HG03378 (cell line): ENCODE measurements around the gene AGT.
"Not testable (repeated sequence)": the region's sequence is repeated elsewhere in the genome, so short reads cannot be mapped to it uniquely, and the experiment has no call there.

Experiments
- ATAC-seq: cut with Tn5 transposase; IDR thresholded peaks from one replicate; pipeline ENCODE4 v1.9.1; 2021; ENCODE audit warnings: mild to moderate bottlenecking, moderate library complexity; ENCODE audit not compliant: unreplicated experiment

AGT gene

GRCh38 chr1:230694464-230694863 lies 19.5 kb downstream of the AGT start:
- no peak for ATAC-seq

DNA sequence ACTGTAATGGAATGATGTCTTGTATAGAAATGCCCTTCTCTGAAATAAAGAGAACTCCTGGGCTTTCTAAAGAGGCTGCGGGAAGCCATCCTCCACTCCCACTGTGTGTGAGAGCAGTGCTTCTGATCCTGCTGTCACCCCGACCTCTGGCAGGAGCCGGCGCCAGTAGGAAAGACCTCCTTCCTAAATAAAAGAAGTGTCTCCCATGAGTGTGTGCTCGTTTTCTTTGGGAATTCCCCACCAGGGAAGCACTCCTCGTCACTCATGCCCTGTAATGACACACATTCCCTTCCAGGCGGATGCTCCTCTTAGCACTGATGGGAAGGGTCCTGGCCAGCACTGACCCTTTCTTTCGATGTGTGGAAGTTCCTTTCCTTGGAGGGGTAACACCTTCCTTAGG lies 20.1 kb downstream of the AGT start:
- no peak for ATAC-seq

DNA sequence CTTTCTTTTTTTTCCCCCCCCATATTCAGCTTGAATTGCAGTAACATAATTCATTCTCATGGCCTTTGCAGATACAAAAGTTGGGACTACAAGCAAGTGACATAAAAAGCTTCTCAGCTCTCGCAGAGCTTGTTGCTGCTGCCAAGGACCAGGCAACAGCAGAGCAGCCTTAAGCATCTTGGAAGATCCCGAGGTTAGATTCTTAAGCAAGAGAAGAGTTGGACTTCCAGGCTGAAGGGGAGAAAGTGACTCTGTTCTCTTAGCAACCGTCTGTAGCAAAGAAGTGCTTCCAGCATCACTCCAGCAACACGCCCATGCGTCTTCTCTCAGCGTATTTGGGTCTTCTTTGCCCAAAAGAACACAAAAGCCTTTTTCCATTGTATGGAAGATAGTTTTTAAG lies 20.7 kb downstream of the AGT start:
- ATAC-seq, result no peak

GRCh38 chr1:230691615-230692014 lies 22.3 kb downstream of the AGT start:
- ATAC-seq, result no peak

DNA sequence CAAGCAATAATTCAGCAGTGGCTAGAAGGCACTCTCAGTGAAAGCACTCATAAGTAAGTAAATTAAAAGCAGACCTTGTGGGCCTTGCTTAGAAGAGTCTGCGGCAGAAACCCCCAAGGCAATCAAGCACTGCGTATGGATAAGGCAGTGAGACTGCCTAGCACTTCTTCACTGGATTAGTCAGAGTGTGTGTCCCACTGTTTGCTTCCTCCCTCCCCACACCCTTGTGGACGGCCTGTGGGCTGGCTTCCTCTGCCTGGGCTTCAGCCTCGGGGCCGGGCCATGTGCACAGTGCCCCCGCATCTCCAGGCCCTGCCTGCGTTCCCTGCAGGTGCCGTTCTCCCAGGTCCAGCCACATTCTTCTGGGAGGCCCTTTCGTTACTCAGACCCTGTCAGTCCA lies 23.8 kb downstream of the AGT start:
- ATAC-seq, result no peak

- ATAC-seq, result no peak
Observed at GRCh38 chr1:230686747-230687146, 27.2 kb downstream of the AGT start.

- no peak for ATAC-seq
Observed at GRCh38 chr1:230684998-230685397, 28.9 kb downstream of the AGT start.

DNA sequence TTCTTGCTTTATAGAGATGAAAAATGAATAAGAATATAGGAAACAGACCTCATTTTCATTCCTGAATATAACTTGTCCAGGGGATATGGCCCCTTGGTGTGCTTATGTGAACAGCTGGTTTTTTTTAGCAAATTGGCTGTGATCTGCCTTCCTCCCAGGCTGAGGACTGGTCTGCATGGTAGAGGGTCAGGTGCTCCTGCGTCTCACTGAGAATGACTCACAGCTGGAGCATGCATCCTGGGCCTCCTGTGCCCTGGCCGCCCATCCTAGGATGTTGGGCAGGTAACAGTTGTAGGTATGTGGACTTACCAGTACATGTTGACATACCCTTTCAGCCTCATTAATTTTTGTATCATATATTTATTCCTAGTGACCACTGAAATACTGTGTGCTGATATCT lies 29.8 kb downstream of the AGT start:
- ATAC-seq, result no peak

GRCh38 chr1:230682882-230683610 lies 30.9 kb downstream of the AGT start:
- no peak for ATAC-seq

GRCh38 chr1:230682274-230682673 lies 31.6 kb downstream of the AGT start:
- ATAC-seq, result no peak

DNA sequence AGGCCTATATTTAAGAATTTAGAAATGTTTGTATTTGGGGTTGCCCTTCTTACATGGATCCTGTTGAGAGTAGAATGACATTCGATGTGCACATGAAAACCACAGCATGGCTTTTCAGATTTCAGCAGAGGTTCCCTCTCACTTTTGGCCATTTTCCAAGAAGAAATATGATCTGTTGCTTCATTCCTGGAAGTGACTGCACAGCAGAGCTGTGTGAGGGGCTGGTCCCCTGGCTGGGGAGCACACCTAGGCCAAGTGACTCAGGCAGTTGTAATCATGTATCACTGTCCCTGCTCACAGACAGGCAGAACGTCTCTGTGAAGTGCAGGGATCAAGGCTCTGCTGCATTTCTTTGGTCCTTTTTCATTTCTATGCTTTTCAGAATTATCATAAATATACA lies 32.3 kb downstream of the AGT start:
- ATAC-seq, result no peak

DNA sequence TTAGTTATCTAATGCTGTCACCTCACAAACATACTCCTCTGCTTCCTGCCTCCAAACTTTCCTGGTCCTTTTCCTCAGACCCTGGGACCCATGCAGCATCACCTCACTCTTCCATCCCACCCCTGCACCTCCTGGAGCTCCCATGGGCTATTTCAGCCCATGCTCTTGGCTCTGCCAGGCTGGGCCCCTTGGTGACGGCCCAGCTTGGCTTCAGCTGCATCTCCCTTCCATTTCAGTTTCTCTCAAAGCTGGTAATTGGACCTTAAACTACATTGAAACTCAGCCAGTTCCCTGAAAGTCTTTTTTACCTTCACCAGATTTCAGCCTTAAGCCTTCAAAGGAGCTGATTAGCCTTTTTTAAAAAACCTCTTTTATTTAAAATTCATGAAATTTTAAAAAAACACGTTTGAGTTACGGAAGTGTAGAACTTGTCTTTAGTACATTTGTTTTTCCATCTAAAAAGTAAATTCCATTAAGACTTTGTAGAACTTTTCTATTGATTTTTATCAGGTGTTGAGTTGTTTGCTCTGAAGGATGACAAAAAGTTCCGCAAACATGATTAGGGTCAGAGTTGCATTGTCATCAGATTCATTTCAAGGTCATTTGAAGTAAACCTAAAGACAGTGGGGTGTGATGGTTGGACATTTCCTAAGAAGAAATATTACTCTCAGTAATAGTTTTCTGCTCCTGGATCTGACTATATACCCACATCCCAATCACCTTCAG lies 33.5 kb downstream of the AGT start:
- ATAC-seq, result no peak

DNA sequence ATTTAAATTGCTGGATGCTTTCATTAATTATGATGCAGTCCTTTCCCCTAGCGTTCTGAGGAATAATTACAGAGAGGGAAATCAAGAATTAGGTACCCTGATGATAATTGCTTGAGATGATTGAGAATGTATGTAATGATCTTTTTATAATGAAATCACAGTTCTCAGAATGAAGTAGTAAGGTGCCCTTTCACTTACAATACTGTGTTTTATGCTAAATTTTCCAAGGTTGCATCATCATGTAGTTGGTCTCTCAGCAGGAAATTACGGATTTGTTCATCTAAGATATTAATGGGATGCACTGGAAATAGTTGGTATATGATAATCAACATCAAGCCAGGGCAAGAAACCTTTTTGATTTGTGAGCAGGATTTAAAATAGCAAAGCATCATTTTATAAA lies 34.1 kb downstream of the AGT start:
- no peak for ATAC-seq

DNA sequence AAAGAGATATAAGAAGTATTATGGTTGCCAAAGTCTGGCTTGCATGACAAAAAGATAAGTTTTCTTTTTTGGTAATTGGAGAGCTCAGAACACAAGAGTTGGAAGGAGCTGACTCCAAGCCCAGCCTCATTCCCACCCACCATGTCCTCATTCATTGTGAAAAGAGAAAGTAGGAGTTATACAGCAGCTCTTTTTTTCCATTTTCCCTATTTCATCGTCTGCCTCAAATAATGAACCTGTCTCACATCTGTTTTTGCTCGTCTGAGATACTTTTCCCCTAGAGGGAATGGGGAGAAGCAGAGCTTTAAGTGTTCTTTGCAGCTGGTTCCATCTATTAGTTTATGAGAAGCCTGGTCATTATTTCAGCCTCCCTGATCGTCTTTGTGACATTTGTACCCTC lies 34.7 kb downstream of the AGT start:
- ATAC-seq, result no peak

GRCh38 chr1:230677200-230677599 lies 36.7 kb downstream of the AGT start:
- no peak for ATAC-seq

- ATAC-seq, result no peak
Observed at GRCh38 chr1:230674581-230674980, 39.3 kb downstream of the AGT start.

- no peak for ATAC-seq
Observed at GRCh38 chr1:230669543-230669942, 44.4 kb downstream of the AGT start.

GRCh38 chr1:230668227-230668626 lies 45.7 kb downstream of the AGT start:
- ATAC-seq, result no peak

- no peak for ATAC-seq
Observed at GRCh38 chr1:230661976-230662375, 51.9 kb downstream of the AGT start.

DNA sequence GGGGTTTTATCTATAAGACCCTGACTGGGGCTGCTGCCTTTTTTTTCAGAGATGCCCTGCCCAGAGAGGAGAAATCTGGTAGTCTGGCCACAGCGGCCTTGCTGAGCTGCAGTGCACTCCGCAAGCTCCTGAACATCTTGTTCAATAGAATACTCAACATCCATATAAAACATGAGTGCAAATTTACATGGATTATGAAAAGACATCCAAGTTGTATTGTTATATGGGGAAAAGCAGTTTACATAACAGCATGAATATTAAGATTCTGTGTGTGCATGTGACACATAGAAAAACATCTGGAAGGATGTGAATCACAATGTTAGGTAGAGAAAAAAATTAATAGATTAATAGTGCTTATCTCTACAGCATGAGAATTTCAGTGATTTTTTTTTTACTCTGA lies 55.2 kb downstream of the AGT start:
- ATAC-seq, result no peak

- not testable (repeated sequence) for ATAC-seq
Observed at GRCh38 chr1:230658103-230658502, 55.8 kb downstream of the AGT start.

DNA sequence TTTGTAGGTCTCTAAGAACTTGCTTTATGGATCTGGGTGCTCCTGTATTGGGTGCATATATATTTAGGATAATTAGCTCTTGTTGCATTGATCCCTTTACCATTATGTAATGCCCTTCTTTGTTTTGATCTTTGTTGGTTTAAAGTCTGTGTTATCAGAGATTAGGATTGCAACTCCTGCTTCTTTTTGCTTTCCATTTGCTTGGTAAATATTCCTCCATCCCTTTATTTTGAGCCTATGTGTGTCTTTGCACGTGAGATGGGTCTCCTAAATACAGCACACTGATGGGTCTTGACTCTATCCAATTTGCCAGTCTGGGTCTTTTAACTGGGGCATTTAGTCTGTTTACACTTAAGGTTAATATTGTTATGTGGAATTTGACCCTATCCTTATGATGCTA lies 57.2 kb downstream of the AGT start:
- not testable (repeated sequence) for ATAC-seq
